Psoas muscle (tissue), 8 donors: ENCODE results near the gene ADAT1. TPM values are rescaled to one million over a fixed set of nuclear protein-coding genes. Genes with fewer than 3 reads are reported as not detected.

Source experiments
- ATAC-seq, 4 donors: fragments of 200-7000 bp; cut with Tn5 transposase; one replicate each; pipeline ENCODE4 v1.9.1; 2020; ENCODE audit warnings: moderate library complexity in 3 of 4, mild to moderate bottlenecking in 2 of 4
- DNase-seq, 2 donors: peaks; one replicate each; pipeline ENCODE4 v3.0.0-alpha.2; 2020
- H3K27ac ChIP-seq: fragments of 200-600 bp; one replicate; pipeline ENCODE4 v1.8.0; 2022
- H3K27me3 ChIP-seq, 3 donors: fragments of 200-600 bp in 1 of 3; one replicate each; pipeline versions ENCODE4 v1.6.1 to v1.8.0; 2013 to 2022; ENCODE audit warnings: low read length in 2 of 3, mild to moderate bottlenecking in 2 of 3, moderate library complexity in 1 of 3; ENCODE audit not compliant: insufficient read depth in 3 of 3
- H3K36me3 ChIP-seq, 2 donors: fragments of 200-600 bp in 1 of 2; one replicate each; pipeline versions ENCODE4 v1.6.1 to v1.8.0; 2013 to 2022; ENCODE audit warnings: low read depth in 1 of 2, mild to moderate bottlenecking in 1 of 2, moderate library complexity in 1 of 2; ENCODE audit not compliant: insufficient read depth in 1 of 2
- H3K4me1 ChIP-seq: fragments of 200-600 bp; one replicate; pipeline ENCODE4 v1.8.0; 2022
- H3K4me3 ChIP-seq: fragments of 200-600 bp; one replicate; pipeline ENCODE4 v1.8.0; 2022; ENCODE audit warnings: mild to moderate bottlenecking
- H3K9me3 ChIP-seq: fragments of 200-600 bp; one replicate; pipeline ENCODE4 v1.8.0; 2022
- WGBS, 3 donors: extraction: QIAGEN DNeasy Blood & Tissue Kit; methylation state at CpG; one replicate each; pipeline versions ENCODE4 v1.1.6 to v1.1.7; 2013; 5-methylcytosine and 5-hydroxymethylcytosine counted together
- intact Hi-C, 2 donors: fragments of 100-400 bp; cut with DNase I; formaldehyde crosslinking; loops; one replicate each; pipeline versions ENCODE4 v1.11.0 to v1.14.2; 2022
- polyA plus RNA-seq, 3 donors: library from polyadenylated mRNA; stranded (reverse); fragments of 200-250 nt; gene quantifications; one replicate each; pipeline ENCODE4 v1.2.3, GENCODE V29; 2013
- total RNA-seq, 4 donors: library from RNA; stranded (reverse); fragmentation: NEBNext Ultra II Directional in 2 of 4; extraction: Animal tissue kit (Norgen Biotek cat#: 25700) in 2 of 4; gene quantifications; one replicate each; pipeline versions ENCODE4 v1.2.1 to v1.2.4, GENCODE V29; 2021 to 2023
- TF ChIP-seq, protein P1 (sequence below): fragments of 200-600 bp; IDR thresholded peaks from one replicate; pipeline ENCODE4 v1.8.0; 2022; ENCODE audit warnings: antibody characterized with exemption
- donor health status: healthy with polysubstance abuse.
- donor health status: DM: no; HTN: no; CAD: no; lungs with moderate emphysema.
- donor health status: Bipolar disorder and iron deficiency.
- donor health status: healthy.
- donor health status: DM: yes; HTN: yes; CAD: no.
- donor health status: DM: no; HTN: no; CAD: no.
- donor health status: DM: no; HTN: no; CAD: no.
- donor health status: DM: yes; HTN: yes; CAD: no.

Gene ADAT1
- total and polyA plus RNA-seq, 7 donors = 6.9 to 26.1 (median 18.8) TPM

DNA sequence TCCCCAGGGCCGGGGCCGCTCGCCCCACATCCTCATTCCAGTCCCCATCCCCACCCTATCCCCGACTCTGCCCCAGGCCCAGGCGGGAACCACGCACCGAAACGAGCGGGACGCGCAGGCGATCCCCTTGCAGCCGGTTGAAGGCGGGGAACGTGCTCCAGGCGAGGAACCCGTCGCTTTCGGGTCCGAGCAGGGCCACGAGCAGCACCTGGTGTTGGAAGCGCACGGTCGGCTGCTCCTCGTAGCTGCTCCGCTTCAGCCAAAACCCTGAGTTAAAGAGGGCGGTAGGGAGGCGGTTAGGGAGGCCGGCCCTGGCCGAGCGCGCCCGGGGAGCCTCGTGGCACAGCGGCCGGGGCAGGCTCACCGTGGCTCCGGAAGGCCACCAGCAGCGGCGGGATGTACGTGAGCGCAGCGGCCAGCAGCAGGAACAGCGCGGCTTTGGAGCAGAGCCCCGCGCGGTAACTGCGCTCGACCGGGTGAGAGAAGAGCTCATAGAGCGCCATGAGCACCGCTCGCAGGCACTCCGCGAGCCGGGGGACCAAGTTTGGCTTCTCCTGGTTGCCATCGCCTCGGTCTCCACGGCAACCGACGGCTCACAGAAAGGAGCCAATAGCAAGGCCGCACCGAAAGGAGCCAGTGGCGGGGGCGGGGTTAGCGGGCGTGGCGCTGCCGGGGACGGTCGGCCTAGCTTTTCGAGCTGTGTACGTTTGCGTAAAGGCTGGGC lies 67.2 kb downstream of the ADAT1 start, which contains the start of gene TMEM231:
Gene TMEM231, minus strand, starts transcription at position 546 of the 724 bp plus-strand sequence. Its CDS starts 43 bp downstream, at position 503.
- peak; percentile 98 for DNase-seq
- WGBS, 3 donors = 0 to 1% (median 1%) methylated on average over 65 to 75 of the region's 75 CpGs
- Histone ChIP-seq H3K27ac (peak within 1 kb of the TSS; percentile 66), H3K27me3 (no peaks in the 10 kb centered on the region), H3K4me1 (peaks cover 5% of the 10 kb centered on the region), H3K36me3 (no peaks in the 10 kb centered on the region), H3K4me3 (peak within 1 kb of the TSS; percentile 80), H3K9me3 (no peaks in the 10 kb centered on the region)
- TF ChIP-seq, protein P1, sequence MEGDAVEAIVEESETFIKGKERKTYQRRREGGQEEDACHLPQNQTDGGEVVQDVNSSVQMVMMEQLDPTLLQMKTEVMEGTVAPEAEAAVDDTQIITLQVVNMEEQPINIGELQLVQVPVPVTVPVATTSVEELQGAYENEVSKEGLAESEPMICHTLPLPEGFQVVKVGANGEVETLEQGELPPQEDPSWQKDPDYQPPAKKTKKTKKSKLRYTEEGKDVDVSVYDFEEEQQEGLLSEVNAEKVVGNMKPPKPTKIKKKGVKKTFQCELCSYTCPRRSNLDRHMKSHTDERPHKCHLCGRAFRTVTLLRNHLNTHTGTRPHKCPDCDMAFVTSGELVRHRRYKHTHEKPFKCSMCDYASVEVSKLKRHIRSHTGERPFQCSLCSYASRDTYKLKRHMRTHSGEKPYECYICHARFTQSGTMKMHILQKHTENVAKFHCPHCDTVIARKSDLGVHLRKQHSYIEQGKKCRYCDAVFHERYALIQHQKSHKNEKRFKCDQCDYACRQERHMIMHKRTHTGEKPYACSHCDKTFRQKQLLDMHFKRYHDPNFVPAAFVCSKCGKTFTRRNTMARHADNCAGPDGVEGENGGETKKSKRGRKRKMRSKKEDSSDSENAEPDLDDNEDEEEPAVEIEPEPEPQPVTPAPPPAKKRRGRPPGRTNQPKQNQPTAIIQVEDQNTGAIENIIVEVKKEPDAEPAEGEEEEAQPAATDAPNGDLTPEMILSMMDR = no peak
- intact Hi-C loops = no loop called here
- ATAC-seq = peak; percentile 97 to 98 (median 98)

DNA sequence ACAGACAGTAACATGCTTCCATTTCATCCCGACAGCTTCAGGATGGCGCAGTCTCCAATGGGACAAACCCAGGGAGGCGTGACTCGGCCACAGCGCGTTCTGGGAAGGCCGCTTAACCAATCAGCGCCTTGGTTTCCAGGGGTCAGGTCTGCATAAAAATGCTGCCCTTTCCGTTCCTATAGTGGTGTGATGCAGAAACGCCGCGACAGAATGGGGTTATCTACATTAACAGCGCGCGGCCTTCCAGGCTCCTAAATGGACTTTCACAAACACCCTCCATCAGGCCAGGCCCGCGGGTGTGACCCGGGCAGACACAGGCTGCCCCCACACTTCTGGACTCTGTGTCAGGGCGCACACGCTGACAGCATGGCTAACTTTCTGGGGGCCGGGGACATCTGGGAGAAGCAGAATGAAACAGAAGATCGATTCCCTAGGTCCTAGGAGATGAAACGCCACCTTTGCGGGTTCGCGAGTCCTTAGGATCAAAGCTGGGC lies 67.8 kb downstream of the ADAT1 start:
- intact Hi-C loops = no loop called here
- Histone ChIP-seq H3K27me3 (no peaks in the 10 kb centered on the region), H3K4me3 (peak overlapping the region; percentile 80), H3K9me3 (no peaks in the 10 kb centered on the region), H3K4me1 (peaks cover 5% of the 10 kb centered on the region), H3K36me3 (no peaks in the 10 kb centered on the region), H3K27ac (peak overlapping the region; percentile 66)
- TF ChIP-seq, protein P1 = no peak
- 1% methylated on average over 26 of the region's 26 CpGs for WGBS, 3 donors
- ATAC-seq = peak; percentile 74 to 83 (median 78)
- DNase-seq = peak; percentile 76 to 83

DNA sequence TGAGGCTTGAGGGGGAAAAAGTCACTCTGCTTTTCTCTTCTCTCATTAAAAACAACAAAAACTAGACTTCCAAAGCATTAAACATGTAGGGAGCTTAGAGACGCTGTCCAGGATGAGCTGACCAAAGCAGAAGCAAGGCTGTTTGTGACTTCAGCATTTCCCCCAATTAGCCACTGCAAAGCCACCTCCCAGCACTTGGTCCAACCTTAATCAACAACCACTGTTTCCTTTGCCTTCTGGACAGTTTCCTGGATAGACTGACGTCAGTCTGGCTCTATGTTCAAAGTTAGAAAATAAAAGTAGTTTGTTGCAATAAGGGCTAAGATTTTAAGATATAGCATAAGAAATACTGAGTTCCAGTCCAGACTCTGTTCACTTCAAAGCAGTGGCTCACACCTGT lies 70.1 kb downstream of the ADAT1 start:
- 61 to 76% (median 62%) methylated on average over 2 of the region's 2 CpGs for whole genome bisulfite sequencing, 3 donors
- Histone ChIP-seq H3K36me3 (no peaks in the 10 kb centered on the region), H3K4me1 (peaks cover 5% of the 10 kb centered on the region), H3K9me3 (no peaks in the 10 kb centered on the region), H3K27me3 (no peaks in the 10 kb centered on the region), H3K27ac (no peak overlapping the region), H3K4me3 (no peak overlapping the region)
- intact Hi-C loops = no loop called here
- DNase-seq (no peak), ATAC-seq (no peak)
- TF ChIP-seq, protein P1 = no peak

DNA sequence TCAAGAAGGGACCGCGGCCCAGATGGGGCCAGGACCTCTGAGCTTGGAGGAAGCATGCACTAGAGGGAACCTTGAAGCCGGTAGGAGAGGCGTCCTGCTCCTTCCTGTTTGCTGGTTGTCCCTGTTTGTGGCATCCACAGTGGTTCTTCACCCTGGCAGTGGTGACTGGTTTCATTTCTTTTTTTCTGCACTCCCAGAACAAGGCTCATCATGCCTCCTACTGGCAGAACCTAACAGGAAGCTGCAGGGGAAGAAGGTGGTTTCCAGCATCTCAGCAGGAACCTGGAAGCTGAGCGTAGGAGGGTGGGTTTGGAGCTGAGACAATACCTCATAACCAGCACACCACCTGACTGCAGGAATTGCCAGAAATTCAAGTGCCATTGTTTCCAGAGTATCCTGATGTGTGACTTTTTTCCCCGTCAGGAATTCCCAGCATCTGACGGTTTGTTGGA lies 72.8 kb downstream of the ADAT1 start:
- DNase-seq (no peak), ATAC-seq (peak; percentile 29 to 45 (median 38))
- WGBS, 3 donors = 71 to 80% (median 77%) methylated on average over 7 of the region's 7 CpGs
- Histone ChIP-seq H3K36me3 (no peaks in the 10 kb centered on the region), H3K4me1 (no peaks in the 10 kb centered on the region), H3K4me3 (no peak overlapping the region), H3K27ac (peak overlapping the region; percentile 25), H3K27me3 (no peaks in the 10 kb centered on the region), H3K9me3 (no peaks in the 10 kb centered on the region)
- intact Hi-C loops = no loop called here
- TF ChIP-seq, protein P1 = peak; percentile 44

Other genes starting within 250 kb of the ADAT1 start
- gene CFDP1, start 189.8 kb downstream of the ADAT1 start, total RNA-seq = 10 to 100 TPM; 16.6 to 21.9 (median 19.6) TPM
- 10 to 100 TPM; 37.6 to 78.2 (median 39.2) TPM for gene CFDP1, start 189.8 kb downstream of the ADAT1 start, polyA plus RNA-seq
- 1 to 10 TPM; 5.9 to 7.9 (median 7.0) TPM for gene TMEM170A, start 158.6 kb downstream of the ADAT1 start, total RNA-seq
- 1 to 10 TPM; 3.1 to 9.5 (median 9.2) TPM for gene TMEM170A, start 158.6 kb downstream of the ADAT1 start, polyA plus RNA-seq
- under 1 TPM; 0.04 to 0.20 (median 0.15) TPM for gene CHST6, start 127.8 kb downstream of the ADAT1 start, total RNA-seq
- gene CHST6, start 127.8 kb downstream of the ADAT1 start, polyA plus RNA-seq = 1 to 10 TPM in 1 of 3 donors, under 1 TPM in 2; 0.01 to 5.8 (median 0.08) TPM
- gene CHST5, start 87.2 kb downstream of the ADAT1 start, total RNA-seq = under 1 TPM in 1 of 4 donors, not detected in 3; 0.27 TPM
- gene CHST5, start 87.2 kb downstream of the ADAT1 start, polyA plus RNA-seq = under 1 TPM in 2 of 3 donors, not detected in 1; 0.04 to 0.14 TPM
- 1 to 10 TPM; 1.8 to 2.6 (median 2.1) TPM for gene TMEM231, start 67.0 kb downstream of the ADAT1 start, total RNA-seq
- gene TMEM231, start 67.0 kb downstream of the ADAT1 start, polyA plus RNA-seq = 1 to 10 TPM; 2.4 to 4.2 (median 2.7) TPM
- gene GABARAPL2, start 56.9 kb downstream of the ADAT1 start, total RNA-seq = 100 to 1,000 TPM; 107 to 180 (median 148) TPM
- gene GABARAPL2, start 56.9 kb downstream of the ADAT1 start, polyA plus RNA-seq = 100 to 1,000 TPM; 116 to 215 (median 188) TPM
- 100 to 1,000 TPM; 162 to 185 (median 178) TPM for gene KARS1, start 24.4 kb upstream of the ADAT1 start, total RNA-seq
- gene KARS1, start 24.4 kb upstream of the ADAT1 start, polyA plus RNA-seq = 100 to 1,000 TPM; 172 to 232 (median 208) TPM
- 10 to 100 TPM; 48.0 to 59.0 (median 56.6) TPM for gene TERF2IP, start 24.5 kb upstream of the ADAT1 start, total RNA-seq
- 10 to 100 TPM; 29.8 to 56.5 (median 45.8) TPM for gene TERF2IP, start 24.5 kb upstream of the ADAT1 start, polyA plus RNA-seq
- not detected for gene CPHXL2, start 53.7 kb upstream of the ADAT1 start, total RNA-seq
- gene CPHXL2, start 53.7 kb upstream of the ADAT1 start, polyA plus RNA-seq = not detected
- not detected for gene DUXB, start 78.2 kb upstream of the ADAT1 start, total RNA-seq
- gene DUXB, start 78.2 kb upstream of the ADAT1 start, polyA plus RNA-seq = not detected
- not detected for gene CPHXL, start 103.2 kb upstream of the ADAT1 start, total RNA-seq
- gene CPHXL, start 103.2 kb upstream of the ADAT1 start, polyA plus RNA-seq = not detected